Measurements from ENCODE around the gene CT47C1. TPM values are rescaled to one million over a fixed set of nuclear protein-coding genes. Genes with fewer than 3 reads are reported as not detected.

The CT47C1 gene
- total and polyA plus RNA-seq, 7 donors, result not detected

- H3K27me3 ChIP-seq (ENCODE audit: insufficient read depth in 3 of 3, low read length in 2 of 3), result no peaks in the 10 kb centered on the region
- DNase-seq (no peak), ATAC-seq (no peak)
- no peak overlapping the region for H3K4me3 ChIP-seq
- no peak overlapping the region for H3K27ac ChIP-seq
- intact Hi-C loops (cut with DNase I), result no loop called here
- H3K9me3 ChIP-seq, result no peaks in the 10 kb centered on the region
- WGBS, 3 donors, result 84 to 98% (median 94%) methylated on average over 3 of the region's 3 CpGs
- H3K36me3 ChIP-seq (ENCODE audit: insufficient read depth in 1 of 2, low read depth in 1 of 2), result no peaks in the 10 kb centered on the region
- peaks cover 4% of the 10 kb centered on the region for H3K4me1 ChIP-seq
- TF ChIP-seq CTCF (IDR thresholded peaks at IDR 0.05), result no peak
These were observed 30.8 kb upstream of the CT47C1 start for GRCh38 chrX:119042040-119042439.

GRCh38 chrX:119042996-119043395, 29.8 kb upstream of the CT47C1 start:
- H3K27ac ChIP-seq, result no peak overlapping the region
- intact Hi-C loops (cut with DNase I), result no loop called here
- no peak for TF ChIP-seq CTCF (IDR thresholded peaks at IDR 0.05)
- DNase-seq (no peak), ATAC-seq (no peak)
- no peaks in the 10 kb centered on the region for H3K27me3 ChIP-seq (ENCODE audit: insufficient read depth in 3 of 3, low read length in 2 of 3)
- 83 to 97% (median 93%) methylated on average over 1 of the region's 1 CpG for WGBS, 3 donors
- no peaks in the 10 kb centered on the region for H3K36me3 ChIP-seq (ENCODE audit: insufficient read depth in 1 of 2, low read depth in 1 of 2)
- no peak overlapping the region for H3K4me3 ChIP-seq
- H3K9me3 ChIP-seq, result no peaks in the 10 kb centered on the region
- peaks cover 4% of the 10 kb centered on the region for H3K4me1 ChIP-seq

- ATAC-seq (no peak), DNase-seq (no peak)
- no peak for TF ChIP-seq CTCF (IDR thresholded peaks at IDR 0.05)
- no peaks in the 10 kb centered on the region for H3K9me3 ChIP-seq
- H3K4me3 ChIP-seq, result no peak overlapping the region
- WGBS, 3 donors, result 81 to 100% (median 85%) methylated on average over 2 of the region's 2 CpGs
- intact Hi-C loops (cut with DNase I), result no loop called here
- H3K36me3 ChIP-seq (ENCODE audit: insufficient read depth in 1 of 2, low read depth in 1 of 2), result no peaks in the 10 kb centered on the region
- no peaks in the 10 kb centered on the region for H3K27me3 ChIP-seq (ENCODE audit: insufficient read depth in 3 of 3, low read length in 2 of 3)
- H3K27ac ChIP-seq, result no peak overlapping the region
- peaks cover 1% of the 10 kb centered on the region for H3K4me1 ChIP-seq
These were observed 26.9 kb upstream of the CT47C1 start for GRCh38 chrX:119045884-119046283.

- Histone ChIP-seq H3K4me3 (no peak overlapping the region), H3K4me1 (no peaks in the 10 kb centered on the region), H3K9me3 (no peaks in the 10 kb centered on the region), H3K36me3 (ENCODE audit: insufficient read depth in 1 of 2, low read depth in 1 of 2) (no peaks in the 10 kb centered on the region), H3K27ac (no peak overlapping the region), H3K27me3 (ENCODE audit: insufficient read depth in 3 of 3, low read length in 2 of 3) (no peaks in the 10 kb centered on the region)
- no peak for TF ChIP-seq CTCF (IDR thresholded peaks at IDR 0.05)
- intact Hi-C loops (cut with DNase I), result no loop called here
- no peak for ATAC-seq
- DNase-seq, result no peak
- WGBS, 3 donors, result 37 to 72% (median 48%) methylated on average over 2 of the region's 2 CpGs
These were observed 17.1 kb upstream of the CT47C1 start for GRCh38 chrX:119055687-119056086.

GRCh38 chrX:119062750-119063374, 9.9 kb upstream of the CT47C1 start:
- ATAC-seq (no peak), DNase-seq (no peak)
- no peak overlapping the region for H3K27ac ChIP-seq
- H3K27me3 ChIP-seq (ENCODE audit: insufficient read depth in 3 of 3, low read length in 2 of 3), result no peaks in the 10 kb centered on the region
- H3K9me3 ChIP-seq, result no peaks in the 10 kb centered on the region
- intact Hi-C loops (cut with DNase I), result no loop called here
- H3K4me1 ChIP-seq, result no peaks in the 10 kb centered on the region
- H3K4me3 ChIP-seq, result no peak overlapping the region
- 43 to 56% (median 47%) methylated on average over 6 of the region's 6 CpGs for WGBS, 3 donors
- H3K36me3 ChIP-seq (ENCODE audit: insufficient read depth in 1 of 2, low read depth in 1 of 2), result no peaks in the 10 kb centered on the region
- TF ChIP-seq CTCF (IDR thresholded peaks at IDR 0.05), result no peak
